ENCODE results near the gene ZNF469. TPM values are rescaled to one million over a fixed set of nuclear protein-coding genes. Genes with fewer than 3 reads are reported as not detected.

The ZNF469 gene
- total RNA-seq, 3 donors from 2014 or later: 0.80 to 1.5 (median 0.98) TPM

DNA sequence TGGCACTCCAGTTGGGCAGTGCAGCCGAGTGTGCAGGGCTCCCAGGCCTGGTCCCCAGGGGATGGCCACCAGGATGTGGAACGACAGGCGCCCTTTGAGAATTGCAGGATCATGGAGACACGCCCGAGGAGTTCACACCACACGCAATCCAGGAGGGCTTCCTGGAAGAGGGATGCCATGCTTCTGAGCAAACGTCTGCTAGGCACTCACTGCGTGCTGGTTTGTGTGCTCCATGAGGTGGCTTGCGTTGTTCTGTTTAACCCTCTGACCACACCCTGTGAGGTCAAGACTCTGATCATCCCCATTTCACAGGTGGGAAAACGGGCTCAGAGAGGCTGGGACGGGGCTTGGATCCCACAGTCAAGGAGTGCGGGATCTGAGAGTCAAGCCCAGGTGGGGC lies 37.7 kb downstream of the ZNF469 start:
- Histone ChIP-seq H3K36me3 (no peaks in the 10 kb centered on the region), H3K4me3 (no peak overlapping the region), H3K27me3 (no peaks in the 10 kb centered on the region), H3K27ac (no peak overlapping the region), H3K9me3 (no peaks in the 10 kb centered on the region), H3K4me1 (peaks cover 0 to 5% of the 10 kb centered on the region in 2 donors)
- DNase-seq (ENCODE audit: low spot score in 2 of 2): no peak
- TF ChIP-seq POLR2A (IDR thresholded peaks at IDR 0.05) (no peak), POLR2AphosphoS5 (IDR thresholded peaks at IDR 0.05) (no peak)
- TF ChIP-seq, protein P1, sequence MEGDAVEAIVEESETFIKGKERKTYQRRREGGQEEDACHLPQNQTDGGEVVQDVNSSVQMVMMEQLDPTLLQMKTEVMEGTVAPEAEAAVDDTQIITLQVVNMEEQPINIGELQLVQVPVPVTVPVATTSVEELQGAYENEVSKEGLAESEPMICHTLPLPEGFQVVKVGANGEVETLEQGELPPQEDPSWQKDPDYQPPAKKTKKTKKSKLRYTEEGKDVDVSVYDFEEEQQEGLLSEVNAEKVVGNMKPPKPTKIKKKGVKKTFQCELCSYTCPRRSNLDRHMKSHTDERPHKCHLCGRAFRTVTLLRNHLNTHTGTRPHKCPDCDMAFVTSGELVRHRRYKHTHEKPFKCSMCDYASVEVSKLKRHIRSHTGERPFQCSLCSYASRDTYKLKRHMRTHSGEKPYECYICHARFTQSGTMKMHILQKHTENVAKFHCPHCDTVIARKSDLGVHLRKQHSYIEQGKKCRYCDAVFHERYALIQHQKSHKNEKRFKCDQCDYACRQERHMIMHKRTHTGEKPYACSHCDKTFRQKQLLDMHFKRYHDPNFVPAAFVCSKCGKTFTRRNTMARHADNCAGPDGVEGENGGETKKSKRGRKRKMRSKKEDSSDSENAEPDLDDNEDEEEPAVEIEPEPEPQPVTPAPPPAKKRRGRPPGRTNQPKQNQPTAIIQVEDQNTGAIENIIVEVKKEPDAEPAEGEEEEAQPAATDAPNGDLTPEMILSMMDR (IDR thresholded peaks at IDR 0.05): no peak
- intact Hi-C loops (cut with DNase I; ENCODE audit: low total_unique reads): no loop called here

DNA sequence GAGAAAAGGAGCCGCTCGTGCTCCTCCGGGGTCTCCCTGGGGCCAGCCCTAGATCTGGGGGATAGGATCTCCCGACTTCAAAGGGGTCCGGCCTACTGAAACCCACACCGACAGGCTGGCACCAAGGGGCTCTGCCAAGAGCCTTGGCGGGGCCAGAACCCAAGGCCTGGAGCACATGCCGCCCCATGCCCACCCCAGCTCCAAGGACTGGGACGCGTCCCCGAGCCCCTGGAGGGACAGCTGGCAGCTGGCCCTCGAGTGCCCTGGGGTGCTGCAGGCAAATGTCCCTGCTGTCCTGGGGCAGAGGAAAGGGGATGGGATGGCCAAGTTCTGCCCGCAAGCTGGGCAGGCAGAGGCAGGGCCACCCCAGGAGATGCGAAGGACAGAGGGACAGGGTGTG lies 38.5 kb downstream of the ZNF469 start:
- Histone ChIP-seq H3K27me3 (no peaks in the 10 kb centered on the region), H3K9me3 (no peaks in the 10 kb centered on the region), H3K27ac (no peak overlapping the region), H3K36me3 (no peaks in the 10 kb centered on the region), H3K4me1 (peaks cover 0 to 5% of the 10 kb centered on the region in 2 donors), H3K4me3 (no peak overlapping the region)
- TF ChIP-seq, protein P1 (IDR thresholded peaks at IDR 0.05): no peak
- TF ChIP-seq POLR2AphosphoS5 (IDR thresholded peaks at IDR 0.05): no peak
- TF ChIP-seq POLR2A (IDR thresholded peaks at IDR 0.05): no peak
- no peak for DNase-seq (ENCODE audit: low spot score in 2 of 2)
- intact Hi-C loops (cut with DNase I; ENCODE audit: low total_unique reads): no loop called here

DNA sequence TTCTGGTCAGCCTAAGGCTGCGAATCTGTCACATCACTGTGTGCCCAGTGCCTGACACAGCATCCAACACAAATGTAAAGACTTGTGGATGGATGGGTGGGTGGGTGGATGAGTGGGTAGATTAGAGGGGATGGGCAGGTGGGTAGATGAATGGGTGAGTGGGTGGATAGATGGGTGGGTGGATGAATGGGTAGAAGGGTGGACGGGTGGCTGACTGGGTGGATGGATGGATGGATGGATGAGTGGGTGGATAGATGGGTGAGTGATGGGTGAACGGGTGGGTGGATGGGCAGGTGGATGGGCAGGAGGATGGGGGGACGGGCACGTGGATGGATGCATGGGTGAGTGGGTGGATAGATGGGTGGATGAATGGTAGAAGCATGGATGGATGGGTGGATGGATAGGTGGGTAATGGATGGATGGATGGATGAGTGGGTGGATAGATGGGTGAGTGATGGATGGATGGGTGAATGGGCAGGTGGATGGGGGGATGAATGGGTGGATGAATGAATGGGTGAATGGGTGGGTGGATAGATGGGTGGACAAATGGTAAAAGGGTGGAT lies 39.2 kb downstream of the ZNF469 start:
- H3K27me3 ChIP-seq: no peaks in the 10 kb centered on the region
- intact Hi-C loops (cut with DNase I; ENCODE audit: low total_unique reads): no loop called here
- H3K36me3 ChIP-seq: no peaks in the 10 kb centered on the region
- no peak overlapping the region for H3K4me3 ChIP-seq
- H3K4me1 ChIP-seq: peaks cover 0 to 5% of the 10 kb centered on the region in 2 donors
- no peak for DNase-seq (ENCODE audit: low spot score in 2 of 2)
- H3K9me3 ChIP-seq: no peaks in the 10 kb centered on the region
- H3K27ac ChIP-seq: no peak overlapping the region
- TF ChIP-seq, protein P1 (IDR thresholded peaks at IDR 0.05): no peak
- TF ChIP-seq POLR2AphosphoS5 (IDR thresholded peaks at IDR 0.05) (no peak), POLR2A (IDR thresholded peaks at IDR 0.05) (no peak)

DNA sequence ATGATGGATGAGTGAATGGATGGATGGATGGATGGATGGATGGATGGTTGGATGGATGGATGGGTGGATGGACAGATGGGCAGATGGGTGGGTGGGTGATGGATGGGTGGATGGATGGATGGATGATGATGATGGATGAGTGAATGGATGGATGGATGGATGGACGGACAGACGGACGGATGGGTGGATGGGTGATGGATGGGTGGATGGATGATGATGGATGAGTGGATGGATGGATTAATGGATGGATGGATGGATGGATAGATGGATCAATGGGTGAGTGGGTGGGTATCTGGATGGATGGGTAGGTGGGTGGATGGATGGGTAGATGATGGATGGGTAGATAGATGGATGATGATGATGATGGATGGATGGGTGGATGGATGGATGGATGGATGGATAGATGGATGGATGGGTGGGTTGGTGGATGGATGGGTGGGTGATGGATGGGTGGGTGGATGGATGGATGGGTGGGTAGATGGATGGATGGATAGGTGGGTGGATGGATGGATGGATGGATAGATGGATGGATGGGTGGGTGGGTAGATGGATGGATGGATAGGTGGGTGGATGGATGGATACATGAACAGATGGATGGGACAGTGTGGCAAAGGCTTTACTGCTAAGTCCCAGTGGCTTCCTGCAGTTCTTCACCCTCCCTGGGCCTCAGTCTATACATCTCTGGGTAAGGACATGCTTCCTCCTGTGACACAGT lies 40.1 kb downstream of the ZNF469 start:
- TF ChIP-seq, protein P1 (IDR thresholded peaks at IDR 0.05): no peak
- TF ChIP-seq POLR2AphosphoS5 (IDR thresholded peaks at IDR 0.05) (no peak), POLR2A (IDR thresholded peaks at IDR 0.05) (no peak)
- H3K36me3 ChIP-seq: no peaks in the 10 kb centered on the region
- H3K4me3 ChIP-seq: no peak overlapping the region
- no peak for DNase-seq (ENCODE audit: low spot score in 2 of 2)
- H3K27me3 ChIP-seq: no peaks in the 10 kb centered on the region
- intact Hi-C loops (cut with DNase I; ENCODE audit: low total_unique reads): no loop called here
- no peak overlapping the region for H3K27ac ChIP-seq
- peaks cover 0 to 5% of the 10 kb centered on the region in 2 donors for H3K4me1 ChIP-seq
- H3K9me3 ChIP-seq: no peaks in the 10 kb centered on the region

DNA sequence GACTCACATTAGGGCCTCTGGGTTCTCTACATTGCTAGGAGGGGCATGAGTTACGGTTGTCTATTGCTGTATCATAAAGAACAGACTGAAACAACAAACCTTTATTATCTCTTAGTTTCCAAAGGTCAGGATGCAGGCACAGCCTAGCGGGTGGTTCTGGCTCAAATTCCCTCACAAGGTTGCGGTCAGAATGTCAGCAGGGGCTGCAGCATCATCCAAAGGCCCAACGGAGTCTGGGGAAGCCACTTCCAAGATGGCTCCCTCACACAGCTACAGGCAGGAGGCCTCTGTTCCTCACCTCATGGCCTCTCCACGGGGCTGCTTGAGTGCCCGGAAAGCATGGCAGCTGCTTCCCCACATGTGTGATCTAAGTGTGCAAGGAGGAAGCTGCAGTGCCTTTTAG lies 40.7 kb downstream of the ZNF469 start:
- Histone ChIP-seq H3K4me3 (no peak overlapping the region), H3K9me3 (no peaks in the 10 kb centered on the region), H3K27me3 (no peaks in the 10 kb centered on the region), H3K27ac (no peak overlapping the region), H3K36me3 (no peaks in the 10 kb centered on the region), H3K4me1 (peaks cover 0 to 5% of the 10 kb centered on the region in 2 donors)
- intact Hi-C loops (cut with DNase I; ENCODE audit: low total_unique reads): no loop called here
- no peak for DNase-seq (ENCODE audit: low spot score in 2 of 2)
- no peak for TF ChIP-seq POLR2AphosphoS5 (IDR thresholded peaks at IDR 0.05)
- TF ChIP-seq, protein P1 (IDR thresholded peaks at IDR 0.05): no peak
- no peak for TF ChIP-seq POLR2A (IDR thresholded peaks at IDR 0.05)
